OCI-LY1 (cell line): Measurements from ENCODE around the gene EYA2.

Source experiments
- H2AFZ ChIP-seq: fragments of 200-600 bp; sonication (generic), shearing (Covaris generic); 2 replicates; pipeline ENCODE4 v1.6.0; 2014; ENCODE audit warnings: antibody characterized with exemption, mild to moderate bottlenecking, low read length
- H3F3A ChIP-seq: fragments of 200-600 bp; sonication (generic), shearing (Covaris generic); 2 replicates; pipeline ENCODE4 v1.6.0; 2014; ENCODE audit warnings: mild to moderate bottlenecking, antibody characterized with exemption, low read length, moderate library complexity; ENCODE audit not compliant: insufficient read depth
- H3K27ac ChIP-seq: fragments of 200-600 bp; sonication (generic); 2 replicates; pipeline ENCODE4 v1.5.1; 2014; ENCODE audit warnings: low read length, mixed run types, mild to moderate bottlenecking, low read depth; ENCODE audit not compliant: poor library complexity, severe bottlenecking
- H3K27me3 ChIP-seq: fragments of 200-600 bp; sonication (generic); 2 replicates; pipeline ENCODE4 v1.6.0; 2014; ENCODE audit warnings: antibody characterized with exemption, mild to moderate bottlenecking, low read length, moderate library complexity; ENCODE audit not compliant: insufficient read depth
- H3K36me3 ChIP-seq: fragments of 200-600 bp; sonication (generic); 2 replicates; pipeline ENCODE4 v1.6.1; 2014; ENCODE audit warnings: mild to moderate bottlenecking, antibody characterized with exemption, low read length, moderate library complexity, mixed read lengths; ENCODE audit not compliant: insufficient read depth
- H3K4me1 ChIP-seq: fragments of 200-600 bp; sonication (generic); 2 replicates; pipeline ENCODE4 v1.5.1; 2014; ENCODE audit warnings: mild to moderate bottlenecking, low read length, moderate library complexity; ENCODE audit not compliant: insufficient read depth, severe bottlenecking
- H3K4me2 ChIP-seq: fragments of 200-600 bp; sonication (generic), shearing (Covaris generic); 2 replicates; pipeline ENCODE4 v1.6.1; 2014; ENCODE audit warnings: low read length
- H3K4me3 ChIP-seq: fragments of 200-600 bp; sonication (generic); 2 replicates; pipeline ENCODE4 v1.5.1; 2014; ENCODE audit warnings: low read length, low read depth, mild to moderate bottlenecking, mixed read lengths; ENCODE audit not compliant: poor library complexity, severe bottlenecking
- H3K79me2 ChIP-seq: fragments of 200-600 bp; shearing (Covaris generic); 2 replicates; pipeline ENCODE4 v1.6.1; 2016; ENCODE audit warnings: mixed run types, low read length, mixed read lengths; ENCODE audit not compliant: insufficient read depth
- H3K9ac ChIP-seq: fragments of 200-600 bp; sonication (generic), shearing (Covaris generic); 2 replicates; pipeline ENCODE4 v1.6.1; 2014; ENCODE audit warnings: mild to moderate bottlenecking, low read length, mixed read lengths
- H3K9me2 ChIP-seq: fragments of 200-600 bp; sonication (generic), shearing (Covaris generic); 2 replicates; pipeline ENCODE4 v1.6.1; 2014; ENCODE audit warnings: low read depth, mild to moderate bottlenecking, low read length, mixed read lengths
- H3K9me3 ChIP-seq: fragments of 200-600 bp; shearing (Covaris generic); 2 replicates; pipeline ENCODE4 v1.6.1; 2014; ENCODE audit warnings: low read length, mixed read lengths
- H4K20me1 ChIP-seq: fragments of 200-600 bp; sonication (generic), shearing (Covaris generic); 2 replicates; pipeline ENCODE4 v1.6.0; 2016; ENCODE audit warnings: mild to moderate bottlenecking, low read length; ENCODE audit not compliant: insufficient read depth
- CTCF ChIP-seq: fragments of 200-600 bp; sonication (generic), shearing (Covaris generic); IDR thresholded peaks from 2 replicates; pipeline ENCODE4 v1.5.1; 2017; ENCODE audit warnings: mild to moderate bottlenecking, antibody characterized with exemption, low read length, moderate library complexity, mixed read lengths
- EZH2 ChIP-seq: fragments of 200-600 bp; sonication (generic), shearing (Covaris generic); IDR thresholded peaks from 2 replicates; pipeline ENCODE4 v1.8.0; 2017; ENCODE audit warnings: borderline replicate concordance, mixed run types, mild to moderate bottlenecking, antibody characterized with exemption, low read length, moderate library complexity, mixed read lengths

Gene EYA2

GRCh38 chr20:47033665-47034064 lies 139.0 kb downstream of the EYA2 start:
- no peak overlapping the region for H2AFZ ChIP-seq
- no peaks in the 10 kb centered on the region for H3K4me1 ChIP-seq
- H3K4me3 ChIP-seq: no peak overlapping the region
- H3K4me2 ChIP-seq: no peak overlapping the region
- TF ChIP-seq CTCF (no peak), EZH2 (no peak)
- no peaks in the 10 kb centered on the region for H3F3A ChIP-seq
- H3K27me3 ChIP-seq: no peaks in the 10 kb centered on the region
- H3K36me3 ChIP-seq: no peaks in the 10 kb centered on the region
- no peaks in the 10 kb centered on the region for H3K79me2 ChIP-seq
- no peak overlapping the region for H3K9ac ChIP-seq
- no peak overlapping the region for H3K27ac ChIP-seq
- H3K9me3 ChIP-seq: no peaks in the 10 kb centered on the region
- H3K9me2 ChIP-seq: no peaks in the 10 kb centered on the region
- no peaks in the 10 kb centered on the region for H4K20me1 ChIP-seq

DNA sequence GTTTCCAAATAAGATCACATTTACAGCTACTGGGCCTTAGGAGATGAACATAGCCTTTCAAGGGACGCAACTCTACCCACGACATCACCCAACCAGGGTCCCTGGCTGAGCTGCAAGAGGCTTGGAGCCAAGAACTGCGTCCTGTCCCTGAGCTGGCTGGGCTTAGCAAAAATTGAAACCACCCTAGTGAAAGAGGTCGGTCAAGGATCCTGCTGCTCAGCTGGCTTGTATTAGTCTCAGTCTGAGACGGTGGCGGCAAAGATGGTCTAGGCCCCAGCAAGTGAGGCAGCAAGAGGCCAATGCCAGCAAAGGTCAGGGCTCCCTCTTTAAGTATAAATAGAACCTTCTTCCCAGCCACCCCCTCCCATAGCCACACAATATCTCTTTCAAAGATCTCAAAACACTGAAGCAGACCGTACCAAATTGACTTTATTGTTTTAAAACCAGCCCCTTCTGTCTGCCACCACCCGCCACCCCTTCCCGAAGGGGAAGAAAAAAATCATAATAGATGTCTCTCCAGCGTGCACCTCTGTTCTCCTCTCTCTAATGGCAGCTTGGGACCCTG lies 140.5 kb downstream of the EYA2 start:
- Histone ChIP-seq H3K27me3 (no peaks in the 10 kb centered on the region), H3K9me2 (no peaks in the 10 kb centered on the region), H3F3A (no peaks in the 10 kb centered on the region), H3K9ac (no peak overlapping the region), H4K20me1 (no peaks in the 10 kb centered on the region), H2AFZ (no peak overlapping the region), H3K9me3 (no peaks in the 10 kb centered on the region), H3K4me1 (no peaks in the 10 kb centered on the region), H3K4me3 (no peak overlapping the region), H3K27ac (no peak overlapping the region), H3K79me2 (no peaks in the 10 kb centered on the region), H3K4me2 (no peak overlapping the region), H3K36me3 (no peaks in the 10 kb centered on the region)
- TF ChIP-seq EZH2 (no peak), CTCF (no peak)

DNA sequence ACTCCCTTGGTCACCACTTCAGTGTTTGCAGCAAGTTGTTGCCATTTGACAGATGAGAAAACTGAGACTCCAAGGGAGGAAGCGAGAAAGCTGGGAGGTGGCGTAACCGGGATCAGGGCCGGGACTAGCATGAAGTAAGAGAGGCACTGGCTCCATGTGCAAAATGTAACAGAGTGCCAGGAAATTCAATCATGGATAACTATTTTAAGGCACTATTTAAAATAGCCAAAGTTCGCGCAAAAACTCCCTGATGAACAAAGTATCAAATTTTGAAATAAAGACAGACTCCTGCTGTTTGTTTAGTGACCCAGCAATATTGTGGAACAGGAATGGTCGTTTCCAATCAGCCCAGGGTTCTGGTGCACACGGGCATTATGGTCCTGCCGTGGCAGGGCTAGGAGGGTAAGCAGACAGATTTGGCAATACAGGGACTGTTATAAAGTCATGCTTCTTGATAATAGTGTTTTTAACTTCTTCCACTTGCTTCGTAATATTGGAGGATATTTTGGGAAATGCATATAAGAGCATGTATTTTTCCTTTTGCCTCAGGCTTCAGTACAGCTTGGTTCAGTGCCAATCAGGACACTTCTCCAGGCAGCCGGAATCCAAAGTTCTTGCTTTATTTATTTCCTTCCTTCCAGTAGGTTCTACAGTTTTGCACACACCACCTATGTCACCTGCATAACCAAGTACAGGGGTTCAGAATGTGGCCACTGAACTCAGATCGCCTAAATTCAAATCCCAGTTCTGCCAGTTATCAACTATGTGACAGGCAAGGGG lies 141.6 kb downstream of the EYA2 start:
- no peak for TF ChIP-seq CTCF
- H3F3A ChIP-seq: no peaks in the 10 kb centered on the region
- H4K20me1 ChIP-seq: no peaks in the 10 kb centered on the region
- H3K4me2 ChIP-seq: no peak overlapping the region
- no peaks in the 10 kb centered on the region for H3K79me2 ChIP-seq
- no peaks in the 10 kb centered on the region for H3K36me3 ChIP-seq
- H3K9me3 ChIP-seq: no peaks in the 10 kb centered on the region
- H2AFZ ChIP-seq: no peak overlapping the region
- H3K9ac ChIP-seq: no peak overlapping the region
- 0 out of 2 replicates have a peak, but pooled peaks cover 8% of the 10 kb centered on the region for H3K27me3 ChIP-seq
- H3K4me1 ChIP-seq: no peaks in the 10 kb centered on the region
- H3K9me2 ChIP-seq: no peaks in the 10 kb centered on the region
- no peak overlapping the region for H3K27ac ChIP-seq
- H3K4me3 ChIP-seq: no peak overlapping the region
